ENCODE data around the gene HYAL2. TPM values are rescaled to one million over a fixed set of nuclear protein-coding genes. Genes with fewer than 3 reads are reported as not detected.

HYAL2 gene
- total RNA-seq, 1 experiment from 2014 or later = 30.1 TPM

DNA sequence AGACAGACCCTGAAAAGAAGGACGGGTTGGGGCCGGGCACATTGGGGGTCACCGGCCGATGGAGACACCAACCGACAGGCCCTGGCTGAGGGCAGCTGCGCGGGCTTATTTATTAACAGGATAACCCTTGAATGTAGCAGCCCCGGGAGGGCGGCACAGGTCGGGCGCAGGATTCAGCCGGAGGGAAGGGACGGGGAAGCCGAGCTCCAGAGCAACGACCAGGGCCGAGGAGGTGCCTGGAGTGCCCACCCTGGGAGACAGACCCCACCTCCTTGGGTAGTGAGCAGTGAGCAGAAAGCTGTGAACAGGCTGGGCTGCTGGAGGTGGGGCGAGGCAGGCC, 45.8 kb downstream of the HYAL2 start:
- Mint-ChIP-seq H3K9me3 (ENCODE audit: unreplicated experiment) (no peaks in the 10 kb centered on the region), H3K36me3 (ENCODE audit: insufficient read depth, unreplicated experiment) (peaks cover 8% of the 10 kb centered on the region), H3K27ac (ENCODE audit: unreplicated experiment) (no peak overlapping the region), H3K27me3 (ENCODE audit: insufficient read depth, unreplicated experiment) (no peaks in the 10 kb centered on the region), H3K4me3 (ENCODE audit: unreplicated experiment) (no peak overlapping the region), H3K4me1 (ENCODE audit: low read depth, unreplicated experiment) (peaks cover 10% of the 10 kb centered on the region)
- Histone ChIP-seq H3K9me3 (no peaks in the 10 kb centered on the region), H3K36me3 (ENCODE audit: control insufficient read depth, insufficient read depth, low read length) (peaks cover 2% of the 10 kb centered on the region), H3K4me3 (ENCODE audit: low read depth, low read length) (no peak overlapping the region), H3K27me3 (replicated peaks; ENCODE audit: control insufficient read depth, insufficient read depth, low read length) (no peaks in the 10 kb centered on the region), H3K4me1 (peaks cover 19% of the 10 kb centered on the region)
- no TSS peak for BruUV-seq (replicated peaks)
- intact Hi-C loops (cut with micrococcal nuclease; ENCODE audit: unreplicated experiment) = no loop called here
- no peak for DNase-seq
- ChIA-PET POLR2A (no interaction called here), CTCF (interaction anchor here (0.6 kb wide), 1 partner anchor 87 kb away, joined by 4 read pairs; no protein-coding TSS in a partner anchor)
- TF ChIP-seq CTCF (IDR thresholded peaks at IDR 0.05; ENCODE audit: insufficient read depth in 1 of 2, low read depth in 1 of 2, low read length in 1 of 2, severe bottlenecking in 1 of 2, unreplicated experiment in 1 of 2) = no peak

GRCh38 chr3:50275996-50276761, 46.4 kb downstream of the HYAL2 start:
- ChIA-PET POLR2A (interaction anchor here (0.6 kb wide), 1 partner anchor 52 kb away, joined by 3 read pairs; the partner anchor contains the start of gene TUSC2), CTCF (no interaction called here)
- Histone ChIP-seq H3K4me3 (ENCODE audit: low read depth, low read length) (no peak overlapping the region), H3K27me3 (replicated peaks; ENCODE audit: control insufficient read depth, insufficient read depth, low read length) (no peaks in the 10 kb centered on the region), H3K36me3 (ENCODE audit: control insufficient read depth, insufficient read depth, low read length) (peaks cover 2% of the 10 kb centered on the region), H3K9me3 (no peaks in the 10 kb centered on the region), H3K4me1 (peaks cover 25% of the 10 kb centered on the region)
- no peak for DNase-seq
- no peak overlapping the region for H3K27ac Mint-ChIP-seq (ENCODE audit: unreplicated experiment)
- peaks cover 16% of the 10 kb centered on the region for H3K4me1 Mint-ChIP-seq (ENCODE audit: low read depth, unreplicated experiment)
- no peak for TF ChIP-seq CTCF (IDR thresholded peaks at IDR 0.05; ENCODE audit: insufficient read depth in 1 of 2, low read depth in 1 of 2, low read length in 1 of 2, severe bottlenecking in 1 of 2, unreplicated experiment in 1 of 2)
- intact Hi-C loops (cut with micrococcal nuclease; ENCODE audit: unreplicated experiment) = no loop called here
- no peak overlapping the region for H3K4me3 Mint-ChIP-seq (ENCODE audit: unreplicated experiment)
- H3K36me3 Mint-ChIP-seq (ENCODE audit: insufficient read depth, unreplicated experiment) = peaks cover 8% of the 10 kb centered on the region
- H3K9me3 Mint-ChIP-seq (ENCODE audit: unreplicated experiment) = no peaks in the 10 kb centered on the region
- no peaks in the 10 kb centered on the region for H3K27me3 Mint-ChIP-seq (ENCODE audit: insufficient read depth, unreplicated experiment)
- no TSS peak for BruUV-seq (replicated peaks)

GRCh38 chr3:50275141-50275995, 47.2 kb downstream of the HYAL2 start:
- Mint-ChIP-seq H3K4me1 (ENCODE audit: low read depth, unreplicated experiment) (peaks cover 16% of the 10 kb centered on the region), H3K9me3 (ENCODE audit: unreplicated experiment) (no peaks in the 10 kb centered on the region), H3K27ac (ENCODE audit: unreplicated experiment) (no peak overlapping the region), H3K4me3 (ENCODE audit: unreplicated experiment) (no peak overlapping the region), H3K27me3 (ENCODE audit: insufficient read depth, unreplicated experiment) (no peaks in the 10 kb centered on the region), H3K36me3 (ENCODE audit: insufficient read depth, unreplicated experiment) (peaks cover 8% of the 10 kb centered on the region)
- no peaks in the 10 kb centered on the region for H3K9me3 ChIP-seq
- H3K4me3 ChIP-seq (ENCODE audit: low read depth, low read length) = no peak overlapping the region
- no peaks in the 10 kb centered on the region for H3K27me3 ChIP-seq (replicated peaks; ENCODE audit: control insufficient read depth, insufficient read depth, low read length)
- intact Hi-C loops (cut with micrococcal nuclease; ENCODE audit: unreplicated experiment) = no loop called here
- H3K36me3 ChIP-seq (ENCODE audit: control insufficient read depth, insufficient read depth, low read length) = peaks cover 2% of the 10 kb centered on the region
- no TSS peak for BruUV-seq (replicated peaks)
- no peak for DNase-seq
- POLR2A ChIA-PET = no interaction called here
- H3K4me1 ChIP-seq = peaks cover 33% of the 10 kb centered on the region
- TF ChIP-seq CTCF (IDR thresholded peaks at IDR 0.05; ENCODE audit: insufficient read depth in 1 of 2, low read depth in 1 of 2, low read length in 1 of 2, severe bottlenecking in 1 of 2, unreplicated experiment in 1 of 2) = no peak
- CTCF ChIA-PET = interaction anchor here (1.3 kb wide), 1 partner anchor 17 kb away, joined by 4 read pairs; no protein-coding TSS in a partner anchor

Data from Caco-2 (cell line).